Muscle of leg (tissue), 11 donors: ENCODE results near the gene NCF4. TPM values are rescaled to one million over a fixed set of nuclear protein-coding genes. Genes with fewer than 3 reads are reported as not detected.
A peak's percentile ranks its signal among the peaks of the same experiment; 100 is the strongest.

Experiments
- DNase-seq: peaks from one replicate; pipeline ENCODE4 v3.0.0; 2013
- H3K27ac ChIP-seq: one replicate; pipeline ENCODE4 v1.5.1; 2013; ENCODE audit warnings: mild to moderate bottlenecking, low read length, control low read depth
- H3K27me3 ChIP-seq: one replicate; pipeline ENCODE4 v1.6.1; 2013; ENCODE audit warnings: low read length; ENCODE audit not compliant: control insufficient read depth, insufficient read depth
- H3K36me3 ChIP-seq: one replicate; pipeline ENCODE4 v1.6.1; 2013; ENCODE audit warnings: low read length; ENCODE audit not compliant: control insufficient read depth, insufficient read depth
- H3K4me1 ChIP-seq: one replicate; pipeline ENCODE4 v1.6.1; 2013; ENCODE audit warnings: low read length; ENCODE audit not compliant: control insufficient read depth, insufficient read depth
- H3K4me3 ChIP-seq: one replicate; pipeline ENCODE4 v1.5.1; 2013; ENCODE audit warnings: low read length, control low read depth
- H3K9me3 ChIP-seq: replicated peaks from 2 replicates; pipeline ENCODE4 v1.6.1; 2013; ENCODE audit warnings: low read depth, low read length; ENCODE audit not compliant: control insufficient read depth
- WGBS: methylation state at CpG from one replicate; pipeline ENCODE4 v1.1.5; 2013; ENCODE audit warnings: missing lambda C conversion rate; ENCODE audit not compliant: insufficient coverage; 5-methylcytosine and 5-hydroxymethylcytosine counted together
- polyA plus RNA-seq, 8 donors: library from polyadenylated mRNA; unstranded; fragments of 120-200 nt; gene quantifications; one replicate each; pipeline versions ENCODE4 v1.2.1 to v1.2.3, GENCODE V29; 2013; ENCODE audit warnings: inconsistent platforms in 1 of 8, low replicate concordance in 1 of 8; ENCODE audit not compliant: insufficient read length in 8 of 8, insufficient read depth in 1 of 8
- total RNA-seq: library from RNA; stranded (reverse); fragments of 120-200 nt; gene quantifications from one replicate; pipeline ENCODE4 v1.2.4, GENCODE V29; 2013

NCF4 gene
- total and polyA plus RNA-seq, 9 donors = 3.7 to 6.2 (median 4.8) TPM

GRCh38 chr22:36852056-36852973 is 8.5 kb upstream of the NCF4 start:
- 100% methylated on average over 1 of the region's 7 CpGs for WGBS
- peaks cover 25% of the 10 kb centered on the region for H3K27me3 ChIP-seq

GRCh38 chr22:36853407-36854099 is 7.3 kb upstream of the NCF4 start:
- H3K27me3 ChIP-seq = peaks cover 25% of the 10 kb centered on the region
- no peak overlapping the region for H3K27ac ChIP-seq
- 44% methylated on average over 6 of the region's 16 CpGs for WGBS
- peaks cover 2% of the 10 kb centered on the region for H3K9me3 ChIP-seq
- H3K4me1 ChIP-seq = peaks cover 18% of the 10 kb centered on the region
- H3K36me3 ChIP-seq = no peaks in the 10 kb centered on the region
- peak; percentile 72 for DNase-seq
- H3K4me3 ChIP-seq = no peak overlapping the region

More at GRCh38 chr22:36852056-36852973, 8.5 kb upstream of the NCF4 start:
- Histone ChIP-seq H3K36me3 (no peaks in the 10 kb centered on the region), H3K4me3 (no peak overlapping the region), H3K27ac (no peak overlapping the region), H3K4me1 (peaks cover 18% of the 10 kb centered on the region), H3K9me3 (peaks cover 2% of the 10 kb centered on the region)
- DNase-seq = no peak

DNA sequence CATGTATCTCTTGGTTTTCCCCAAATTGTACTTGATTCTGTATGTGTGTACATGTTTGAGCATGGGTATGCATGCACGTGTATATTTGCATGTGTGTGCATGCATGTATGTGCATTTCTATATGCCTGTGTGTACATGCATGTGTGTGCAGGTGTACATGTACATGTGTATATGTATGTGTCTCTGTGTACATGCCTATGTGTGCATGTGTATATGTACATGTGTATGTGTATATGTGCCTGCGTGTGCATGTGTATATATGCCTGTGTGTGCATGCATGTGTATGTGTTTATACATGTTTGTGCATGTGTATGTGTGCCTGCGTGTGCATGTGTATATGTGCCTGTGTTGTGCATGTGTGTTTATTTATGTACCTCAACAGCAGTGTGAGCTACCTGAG is 5.3 kb upstream of the NCF4 start:
- no peak overlapping the region for H3K4me3 ChIP-seq
- no peak overlapping the region for H3K27ac ChIP-seq
- no peak for DNase-seq
- WGBS = 87% methylated on average over 3 of the region's 3 CpGs
- H3K4me1 ChIP-seq = peaks cover 20% of the 10 kb centered on the region
- H3K36me3 ChIP-seq = no peaks in the 10 kb centered on the region
- H3K27me3 ChIP-seq = peaks cover 21% of the 10 kb centered on the region
- H3K9me3 ChIP-seq = peaks cover 2% of the 10 kb centered on the region

DNA sequence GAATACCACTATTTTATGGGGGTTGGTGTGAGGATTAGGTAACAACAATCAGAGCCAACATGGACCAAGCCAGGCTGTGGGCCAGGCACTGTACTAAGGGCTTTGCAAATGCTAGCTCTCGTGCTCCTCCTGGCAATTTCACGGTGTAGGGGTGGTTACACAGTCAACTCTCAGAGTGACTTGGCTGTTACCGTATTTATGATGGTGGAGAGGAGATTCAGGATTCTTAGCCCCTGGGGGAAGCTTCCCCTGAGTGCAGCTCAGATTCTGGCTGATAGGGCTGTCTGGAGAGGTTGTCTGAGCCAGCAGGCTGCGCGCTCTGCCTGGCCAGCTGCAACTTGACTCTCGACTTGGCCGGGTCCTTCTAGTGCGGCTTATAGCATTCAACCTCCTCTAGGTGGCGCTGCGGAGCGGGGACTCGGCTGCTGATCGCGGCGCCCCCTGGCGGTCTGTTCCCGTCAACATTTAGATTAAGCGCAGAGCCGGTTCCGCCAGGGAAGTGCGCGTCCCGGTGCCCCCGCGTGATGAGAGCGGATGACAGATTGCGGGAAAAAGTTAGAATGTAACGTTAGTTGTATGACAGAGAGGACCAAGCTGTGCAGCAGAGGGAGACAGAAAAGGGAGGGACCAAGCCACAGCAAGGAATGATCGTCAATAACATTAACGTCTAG is 4.5 kb upstream of the NCF4 start:
- 1% methylated on average over 27 of the region's 30 CpGs for WGBS
- peaks cover 20% of the 10 kb centered on the region for H3K4me1 ChIP-seq
- no peak overlapping the region for H3K27ac ChIP-seq
- H3K27me3 ChIP-seq = peaks cover 17% of the 10 kb centered on the region
- peaks cover 2% of the 10 kb centered on the region for H3K9me3 ChIP-seq
- no peaks in the 10 kb centered on the region for H3K36me3 ChIP-seq
- DNase-seq = peak; percentile 95
- no peak overlapping the region for H3K4me3 ChIP-seq

DNA sequence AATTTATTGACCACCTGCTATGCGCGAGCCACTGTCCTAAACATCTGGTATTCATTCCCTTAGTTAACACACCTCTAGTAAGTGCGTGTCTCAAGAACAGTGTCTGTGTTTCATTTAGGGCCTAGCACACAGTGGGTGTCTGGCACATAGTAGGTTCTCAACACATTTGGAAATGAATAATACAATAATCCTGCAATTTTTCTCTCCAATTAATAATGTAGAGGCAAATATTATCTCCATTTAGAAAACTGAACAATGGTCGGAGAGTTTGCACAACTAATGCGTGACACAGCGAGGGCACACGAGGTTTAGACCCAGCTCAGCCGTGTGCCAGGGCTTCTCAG is 4.0 kb upstream of the NCF4 start:
- Histone ChIP-seq H3K4me1 (peaks cover 20% of the 10 kb centered on the region), H3K9me3 (peaks cover 2% of the 10 kb centered on the region), H3K27ac (no peak overlapping the region), H3K4me3 (no peak overlapping the region), H3K27me3 (peaks cover 16% of the 10 kb centered on the region), H3K36me3 (no peaks in the 10 kb centered on the region)
- DNase-seq = no peak
- 76% methylated on average over 5 of the region's 8 CpGs for WGBS

GRCh38 chr22:36858156-36858555 is 2.6 kb upstream of the NCF4 start:
- no peak overlapping the region for H3K27ac ChIP-seq
- H3K36me3 ChIP-seq = no peaks in the 10 kb centered on the region
- no peaks in the 10 kb centered on the region for H3K9me3 ChIP-seq
- DNase-seq = no peak
- H3K27me3 ChIP-seq = peaks cover 15% of the 10 kb centered on the region
- 64% methylated on average over 7 of the region's 9 CpGs for WGBS
- peaks cover 18% of the 10 kb centered on the region for H3K4me1 ChIP-seq
- H3K4me3 ChIP-seq = no peak overlapping the region

DNA sequence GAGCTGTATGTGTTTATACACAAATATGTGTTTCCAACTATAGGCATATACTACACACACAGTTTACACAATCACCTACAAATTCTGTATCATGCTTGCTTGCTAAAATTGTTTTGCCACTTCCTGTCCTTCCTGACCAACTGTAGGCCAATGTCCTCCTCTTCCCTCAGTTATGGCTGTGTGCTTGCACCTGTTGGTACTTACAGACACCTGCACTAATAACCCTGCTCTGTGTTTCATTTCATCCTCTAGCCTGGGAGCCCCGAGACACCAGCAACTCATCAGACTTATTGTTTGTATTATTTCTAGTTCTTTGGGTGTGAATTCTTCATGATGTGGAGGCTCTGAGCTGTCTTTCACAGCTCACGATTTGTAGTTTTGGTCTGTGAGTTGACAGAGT is 1.8 kb upstream of the NCF4 start:
- WGBS = no CpG with 5 or more reads among the region's 2 CpGs
- Histone ChIP-seq H3K4me1 (peaks cover 12% of the 10 kb centered on the region), H3K36me3 (no peaks in the 10 kb centered on the region), H3K27me3 (peaks cover 15% of the 10 kb centered on the region), H3K9me3 (no peaks in the 10 kb centered on the region), H3K4me3 (no peak overlapping the region), H3K27ac (no peak overlapping the region)
- no peak for DNase-seq

DNA sequence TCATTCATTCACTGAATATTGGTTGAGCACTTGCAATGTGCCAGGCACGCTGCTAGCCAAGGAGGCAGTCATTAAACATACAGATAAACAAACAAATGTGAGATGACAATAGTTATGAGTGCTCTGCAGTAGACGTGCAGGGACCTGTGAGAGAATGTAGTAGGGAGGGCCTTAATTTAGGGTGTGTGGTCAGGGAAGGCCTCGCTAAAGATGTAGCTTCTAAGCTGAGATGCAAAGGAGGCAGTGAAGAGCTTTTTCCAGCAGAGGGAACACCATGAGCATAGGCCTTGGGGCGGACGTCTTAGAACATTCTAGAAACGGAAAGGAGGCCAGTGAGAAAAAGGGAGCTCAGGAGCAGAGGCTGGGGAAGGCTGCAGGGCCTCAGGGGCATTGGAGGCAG is 789 bp upstream of the NCF4 start:
- 41% methylated on average over 5 of the region's 6 CpGs for WGBS
- no peaks in the 10 kb centered on the region for H3K9me3 ChIP-seq
- peaks cover 12% of the 10 kb centered on the region for H3K4me1 ChIP-seq
- no peaks in the 10 kb centered on the region for H3K36me3 ChIP-seq
- H3K27ac ChIP-seq = no peak overlapping the region
- no peak for DNase-seq
- H3K27me3 ChIP-seq = peaks cover 17% of the 10 kb centered on the region
- no peak overlapping the region for H3K4me3 ChIP-seq

DNA sequence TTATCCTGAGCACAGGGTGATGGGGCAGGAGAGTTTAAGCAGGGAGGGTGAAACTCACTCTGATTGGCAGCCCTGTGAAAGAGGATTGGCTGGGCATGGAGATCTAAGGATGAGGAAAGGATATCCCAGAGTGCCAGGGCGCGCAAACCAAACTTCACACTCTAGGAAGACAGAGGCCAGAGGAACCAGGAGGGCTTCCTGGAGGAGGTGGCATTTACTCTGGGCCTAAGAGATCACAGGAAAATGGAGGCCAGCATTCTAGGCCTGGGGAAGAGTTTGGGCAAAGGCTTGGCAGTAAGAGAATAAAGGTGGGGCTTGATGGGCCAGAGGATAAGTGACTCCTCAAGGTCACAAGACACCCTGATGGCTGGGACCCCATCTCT is 377 bp upstream of the NCF4 start:
- H3K27ac ChIP-seq = no peak overlapping the region
- H3K9me3 ChIP-seq = no peaks in the 10 kb centered on the region
- H3K36me3 ChIP-seq = no peaks in the 10 kb centered on the region
- H3K4me1 ChIP-seq = peaks cover 12% of the 10 kb centered on the region
- DNase-seq = no peak
- WGBS = 100% methylated on average over 2 of the region's 2 CpGs
- peaks cover 18% of the 10 kb centered on the region for H3K27me3 ChIP-seq
- no peak overlapping the region for H3K4me3 ChIP-seq
